SU-DHL-6 (cell line): ENCODE results near the gene SLC38A3.

Experiments
- CTCF ChIP-seq: fragments of 200-600 bp; sonication (generic); IDR thresholded peaks from one replicate; pipeline ENCODE4 v1.5.1; 2017; ENCODE audit warnings: antibody characterized with exemption, mild to moderate bottlenecking, low read length, moderate library complexity; ENCODE audit not compliant: insufficient read depth, poor library complexity, severe bottlenecking
- EZH2phosphoT487 ChIP-seq: fragments of 200-600 bp; sonication (generic), shearing (Covaris generic); conservative IDR thresholded peaks from 2 replicates; pipeline ENCODE4 v1.6.1; 2018; ENCODE audit warnings: mild to moderate bottlenecking, antibody characterized with exemption, low read length, moderate library complexity, mixed read lengths

GRCh38 chr3:50195501-50196252, 9.4 kb upstream of the SLC38A3 start:
- TF ChIP-seq CTCF (no peak), EZH2phosphoT487 (no peak)
